ENCODE data around the gene GP9.

DNA sequence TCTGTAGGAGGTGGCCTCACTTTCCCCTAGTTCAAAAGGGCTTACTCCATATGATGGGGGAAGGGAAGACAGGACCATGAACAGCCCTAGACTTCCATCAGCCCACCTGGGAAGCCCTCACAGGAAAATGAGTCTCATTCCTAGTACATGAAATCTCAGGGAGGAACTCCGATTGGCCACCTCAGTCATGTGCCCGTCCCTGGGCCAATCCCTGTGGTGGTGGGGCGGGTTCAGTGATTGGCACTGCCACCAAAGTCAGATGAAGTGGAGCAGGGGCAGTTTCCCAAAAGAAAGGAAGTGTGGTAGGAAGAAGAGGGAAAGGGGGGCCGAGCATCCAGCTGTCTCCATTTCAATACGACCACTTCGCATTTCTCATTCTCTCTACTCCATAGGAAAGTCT, 25.9 kb upstream of the GP9 start:
- no peak for TF ChIP-seq POLR2AphosphoS5 (IDR thresholded peaks at IDR 0.05; ENCODE audit: low read depth, low read length)
- no peak for TF ChIP-seq TAF1 (IDR thresholded peaks at IDR 0.05; ENCODE audit: low read depth, low read length)

All from GM12891 (cell line).